Body of pancreas (tissue), 4 donors: Measurements from ENCODE around the gene ACTRT3. TPM values are rescaled to one million over a fixed set of nuclear protein-coding genes. Genes with fewer than 3 reads are reported as not detected.

Experiments used
- ATAC-seq: fragments of 150-250 bp; one replicate; pipeline ENCODE4 v1.9.1; 2016
- DNase-seq, 4 donors: peaks; one replicate each; pipeline ENCODE4 v3.0.0-alpha.2; 2019
- H3K27ac ChIP-seq, 4 donors: fragments of 200-600 bp; sonication (generic); 1 replicate in 3 of 4; 2 replicates in 1 of 4; pipeline versions ENCODE4 v1.5.1 to v1.6.1; 2016 to 2019; ENCODE audit warnings: mild to moderate bottlenecking in 1 of 4, mixed read lengths in 1 of 4, moderate library complexity in 1 of 4
- H3K27me3 ChIP-seq, 2 donors: fragments of 200-600 bp; sonication (generic); one replicate each; pipeline ENCODE4 v1.6.0; 2016; ENCODE audit warnings: mild to moderate bottlenecking in 1 of 2
- H3K36me3 ChIP-seq, 2 donors: fragments of 200-600 bp; sonication (generic); replicated peaks in 1 of 2; 2 replicates each; pipeline ENCODE4 v1.5.1; 2016; ENCODE audit warnings: low read depth in 2 of 2; ENCODE audit not compliant: insufficient read depth in 1 of 2
- H3K4me1 ChIP-seq: fragments of 200-600 bp; sonication (generic); one replicate; pipeline ENCODE4 v1.6.0; 2016
- H3K4me3 ChIP-seq, 2 donors: fragments of 200-600 bp; sonication (generic); 1 replicate in 1 of 2; 2 replicates in 1 of 2; pipeline ENCODE4 v1.5.1; 2016 to 2019
- H3K9me3 ChIP-seq, 3 donors: fragments of 200-600 bp; sonication (generic); 1 replicate in 2 of 3; 2 replicates in 1 of 3; pipeline ENCODE4 v1.5.1; 2016
- POLR2A ChIP-seq, 3 donors: fragments of 450-650 bp; IDR thresholded peaks; one replicate each; pipeline ENCODE4 v1.6.1; 2016; ENCODE audit warnings: antibody characterized with exemption in 3 of 3, mild to moderate bottlenecking in 2 of 3
- WGBS, 2 donors: methylation state at CpG; one replicate each; pipeline ENCODE4 v1.1.5; 2017; 5-methylcytosine and 5-hydroxymethylcytosine counted together
- intact Hi-C: fragments of 100-400 bp; cut with DNase I; formaldehyde crosslinking; loops from one replicate; pipeline ENCODE4 v1.15.1; 2023
- total RNA-seq, 2 donors: library from RNA; depleted of rRNA; stranded (reverse); fragments of >200 nt; gene quantifications; one replicate each; pipeline ENCODE4 v1.1.0, GENCODE V29; 2016
- TF ChIP-seq, protein P1 (sequence below), 7 experiments: fragments of 450-650 bp in 4 of 7; fragments of 200-600 bp in 3 of 7; sonication (generic) in 3 of 7; IDR thresholded peaks; one replicate each; pipeline ENCODE4 v1.5.1; 2016 to 2019; ENCODE audit warnings: antibody characterized with exemption in 7 of 7

Gene ACTRT3
- total RNA-seq, 2 donors from 2014 or later = 0.52 TPM; not detected in 1

DNA sequence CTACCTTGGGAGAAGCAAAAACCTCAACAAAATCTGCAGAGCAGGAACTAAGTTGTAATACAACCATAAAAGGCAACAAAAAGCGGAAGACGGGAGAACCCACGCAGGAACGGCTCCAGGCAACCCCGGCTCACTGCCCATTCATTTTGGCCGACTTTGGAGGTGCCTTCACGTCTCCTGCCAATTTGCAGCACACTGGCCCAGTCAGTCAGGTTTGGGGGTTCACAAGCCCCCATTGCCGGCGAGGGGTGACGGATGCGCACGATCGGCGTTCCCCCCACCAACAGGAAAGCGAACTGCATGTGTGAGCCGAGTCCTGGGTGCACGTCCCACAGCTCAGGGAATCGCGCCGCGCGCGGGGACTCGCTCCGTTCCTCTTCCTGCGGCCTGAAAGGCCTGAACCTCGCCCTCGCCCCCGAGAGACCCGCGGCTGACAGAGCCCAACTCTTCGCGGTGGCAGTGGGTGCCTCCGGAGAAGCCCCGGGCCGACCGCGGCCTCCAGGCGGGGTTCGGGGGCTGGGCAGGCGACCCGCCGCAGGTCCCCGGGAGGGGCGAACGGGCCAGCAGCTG, 5.0 kb downstream of the ACTRT3 start:
- peaks cover 8% of the 10 kb centered on the region for H3K4me1 ChIP-seq
- 2 to 8% methylated on average over 31 to 46 of the region's 46 CpGs for WGBS, 2 donors
- H3K27me3 ChIP-seq = no peaks in the 10 kb centered on the region
- DNase-seq (peak; percentile 51 to 64 (median 55)), ATAC-seq (peak; percentile 35)
- peaks cover 0 to 6% (median 0%) of the 10 kb centered on the region in 3 donors for H3K9me3 ChIP-seq
- peak overlapping the region; percentile 71 to 93 (median 83) for H3K27ac ChIP-seq
- no peaks in the 10 kb centered on the region for H3K36me3 ChIP-seq
- intact Hi-C loops = no loop called here
- peak overlapping the region; percentile 50 to 60 for H3K4me3 ChIP-seq
- TF ChIP-seq, protein P1, sequence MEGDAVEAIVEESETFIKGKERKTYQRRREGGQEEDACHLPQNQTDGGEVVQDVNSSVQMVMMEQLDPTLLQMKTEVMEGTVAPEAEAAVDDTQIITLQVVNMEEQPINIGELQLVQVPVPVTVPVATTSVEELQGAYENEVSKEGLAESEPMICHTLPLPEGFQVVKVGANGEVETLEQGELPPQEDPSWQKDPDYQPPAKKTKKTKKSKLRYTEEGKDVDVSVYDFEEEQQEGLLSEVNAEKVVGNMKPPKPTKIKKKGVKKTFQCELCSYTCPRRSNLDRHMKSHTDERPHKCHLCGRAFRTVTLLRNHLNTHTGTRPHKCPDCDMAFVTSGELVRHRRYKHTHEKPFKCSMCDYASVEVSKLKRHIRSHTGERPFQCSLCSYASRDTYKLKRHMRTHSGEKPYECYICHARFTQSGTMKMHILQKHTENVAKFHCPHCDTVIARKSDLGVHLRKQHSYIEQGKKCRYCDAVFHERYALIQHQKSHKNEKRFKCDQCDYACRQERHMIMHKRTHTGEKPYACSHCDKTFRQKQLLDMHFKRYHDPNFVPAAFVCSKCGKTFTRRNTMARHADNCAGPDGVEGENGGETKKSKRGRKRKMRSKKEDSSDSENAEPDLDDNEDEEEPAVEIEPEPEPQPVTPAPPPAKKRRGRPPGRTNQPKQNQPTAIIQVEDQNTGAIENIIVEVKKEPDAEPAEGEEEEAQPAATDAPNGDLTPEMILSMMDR (IDR thresholded peaks at IDR 0.05) = no peak
- no peak for TF ChIP-seq POLR2A (IDR thresholded peaks at IDR 0.05)

DNA sequence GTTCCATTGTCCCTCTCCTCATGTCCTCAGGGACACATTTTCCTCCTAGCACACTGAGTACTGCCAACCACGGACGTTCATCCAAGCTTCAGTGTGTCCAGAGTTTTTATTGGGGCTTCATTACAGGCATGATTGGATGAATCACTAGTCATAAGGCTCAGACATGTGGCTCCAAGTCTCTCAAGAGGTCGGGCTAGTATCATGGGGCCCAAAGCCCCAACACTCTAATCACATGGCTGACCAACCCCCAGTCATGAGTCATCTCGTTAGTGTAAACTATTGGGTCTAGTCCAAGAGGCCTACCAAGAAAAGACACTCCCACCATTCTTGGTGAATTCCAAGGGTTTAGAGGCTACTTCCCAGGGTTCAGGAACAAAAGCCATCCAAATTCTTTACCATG, 8.9 kb downstream of the ACTRT3 start:
- 70 to 77% methylated on average over 4 of the region's 4 CpGs for WGBS, 2 donors
- DNase-seq (no peak), ATAC-seq (no peak)
- Histone ChIP-seq H3K27me3 (no peaks in the 10 kb centered on the region), H3K9me3 (peaks cover 0 to under 1% (median 0%) of the 10 kb centered on the region in 3 donors), H3K27ac (no peak overlapping the region), H3K4me1 (peaks cover 8% of the 10 kb centered on the region), H3K36me3 (no peaks in the 10 kb centered on the region), H3K4me3 (no peak overlapping the region)
- TF ChIP-seq, protein P1 (IDR thresholded peaks at IDR 0.05) = no peak
- TF ChIP-seq POLR2A (IDR thresholded peaks at IDR 0.05) = no peak
- intact Hi-C loops = no loop called here

DNA sequence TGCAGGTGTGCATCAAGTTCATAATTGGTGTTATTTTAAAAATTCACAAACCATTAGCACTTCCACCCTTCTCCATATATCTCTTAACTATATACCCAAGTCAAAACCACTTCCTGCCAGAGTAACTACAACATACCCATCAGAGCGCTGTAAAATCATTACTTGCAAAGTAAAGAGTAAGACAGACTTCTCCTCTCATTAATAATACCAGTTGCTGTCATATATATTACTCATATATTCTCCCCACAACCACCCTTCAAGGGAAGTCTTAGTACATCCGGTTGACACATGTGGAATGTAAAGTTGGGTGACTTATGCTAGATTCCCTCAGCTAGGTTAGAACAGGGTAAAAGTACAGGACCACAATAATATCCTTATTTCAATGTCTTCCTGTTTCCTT, 10.1 kb downstream of the ACTRT3 start:
- Histone ChIP-seq H3K36me3 (no peaks in the 10 kb centered on the region), H3K9me3 (no peaks in the 10 kb centered on the region), H3K4me1 (peaks cover 7% of the 10 kb centered on the region), H3K4me3 (no peak overlapping the region), H3K27me3 (no peaks in the 10 kb centered on the region), H3K27ac (no peak overlapping the region)
- WGBS, 2 donors = 73 to 88% methylated on average over 2 of the region's 2 CpGs
- intact Hi-C loops = no loop called here
- ATAC-seq (no peak), DNase-seq (no peak)
- no peak for TF ChIP-seq POLR2A (IDR thresholded peaks at IDR 0.05)
- TF ChIP-seq, protein P1 (IDR thresholded peaks at IDR 0.05) = no peak

DNA sequence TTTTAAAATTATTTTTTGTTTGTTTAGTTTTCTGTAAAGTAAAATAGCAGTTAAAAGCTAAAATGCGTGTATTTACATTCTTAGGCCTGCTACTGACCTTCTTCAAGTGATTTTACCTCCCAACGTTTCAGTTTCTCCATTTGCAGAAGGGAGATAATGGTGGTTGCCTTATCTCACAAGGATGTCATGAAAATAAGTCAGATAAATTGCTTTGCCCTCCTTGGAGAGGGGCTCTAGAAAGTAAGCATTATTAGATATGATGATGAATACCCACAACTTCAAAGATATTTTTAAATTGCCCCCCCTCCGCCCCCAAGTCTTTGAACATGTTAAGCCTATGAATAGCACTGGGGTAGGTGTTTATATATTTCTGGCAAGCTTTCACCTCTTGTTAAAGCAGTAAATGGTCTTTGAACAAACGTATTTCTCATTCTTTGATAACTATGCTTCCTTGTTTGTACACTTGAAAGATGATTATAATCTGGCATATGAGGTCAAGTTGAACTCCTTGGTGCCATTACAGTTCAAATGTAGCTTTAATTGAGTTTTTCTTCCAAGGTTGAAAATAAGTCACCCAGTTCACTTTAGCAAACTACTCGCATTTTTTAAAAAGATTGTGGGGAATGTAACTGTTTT, 10.9 kb downstream of the ACTRT3 start:
- DNase-seq (no peak), ATAC-seq (no peak)
- no peak overlapping the region for H3K4me3 ChIP-seq
- intact Hi-C loops = no loop called here
- no peaks in the 10 kb centered on the region for H3K4me1 ChIP-seq
- no peak overlapping the region for H3K27ac ChIP-seq
- no peaks in the 10 kb centered on the region for H3K27me3 ChIP-seq
- no peak for TF ChIP-seq POLR2A (IDR thresholded peaks at IDR 0.05)
- TF ChIP-seq, protein P1 (IDR thresholded peaks at IDR 0.05) = no peak
- no peaks in the 10 kb centered on the region for H3K36me3 ChIP-seq
- 48 to 49% methylated on average over 5 of the region's 5 CpGs for WGBS, 2 donors
- no peaks in the 10 kb centered on the region for H3K9me3 ChIP-seq

DNA sequence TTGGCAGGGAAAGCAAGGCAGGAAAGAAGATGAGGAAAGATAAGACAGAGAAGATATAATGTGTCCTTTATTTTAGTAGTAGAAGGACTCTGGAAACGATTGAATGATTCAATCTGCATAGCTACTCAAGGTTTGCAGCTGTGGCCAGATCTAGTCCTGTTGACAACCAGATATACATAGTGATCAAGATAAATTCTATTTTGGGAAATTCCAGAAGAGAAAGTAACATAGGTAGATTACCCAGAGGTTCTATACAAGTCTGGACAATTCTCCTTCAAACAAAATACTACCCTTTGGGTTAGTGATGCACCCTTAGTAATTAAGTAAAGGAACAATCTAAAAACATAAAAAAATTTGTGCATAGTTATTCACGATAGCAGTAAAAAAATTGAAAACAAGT, 13.9 kb downstream of the ACTRT3 start:
- no peaks in the 10 kb centered on the region for H3K9me3 ChIP-seq
- ATAC-seq = no peak
- H3K4me1 ChIP-seq = no peaks in the 10 kb centered on the region

More for the DNA sequence above, 13.9 kb downstream of the ACTRT3 start:
- intact Hi-C loops = no loop called here
- no peaks in the 10 kb centered on the region for H3K27me3 ChIP-seq
- TF ChIP-seq, protein P1 (IDR thresholded peaks at IDR 0.05) = no peak
- no peak for TF ChIP-seq POLR2A (IDR thresholded peaks at IDR 0.05)
- H3K27ac ChIP-seq = no peak overlapping the region
- H3K4me3 ChIP-seq = no peak overlapping the region
- no peaks in the 10 kb centered on the region for H3K36me3 ChIP-seq
- no peak for DNase-seq
- 51 to 59% methylated on average over 2 of the region's 2 CpGs for WGBS, 2 donors
